ENCODE results near the gene C14orf93.

- TF ChIP-seq CTCF (IDR thresholded peaks at IDR 0.05 in 4 of 5, conservative IDR thresholded peaks at IDR 0.05 in 1 of 5), result no peak
- no peak for TF ChIP-seq POLR2A (IDR thresholded peaks at IDR 0.05)
These were observed 1.1 kb downstream of the C14orf93 start for GRCh38 chr14:23008831-23009230.

Measured in gastrocnemius medialis (tissue), 4 donors.